GM21367 (cell line): ENCODE data around the gene CA11.

Experiments used
- ATAC-seq: cut with Tn5 transposase; IDR thresholded peaks from one replicate; pipeline ENCODE4 v1.9.1; 2021; ENCODE audit not compliant: unreplicated experiment

Gene CA11

GRCh38 chr19:48629599-48630295 is 16.2 kb downstream of the CA11 start:
- ATAC-seq: no peak

DNA sequence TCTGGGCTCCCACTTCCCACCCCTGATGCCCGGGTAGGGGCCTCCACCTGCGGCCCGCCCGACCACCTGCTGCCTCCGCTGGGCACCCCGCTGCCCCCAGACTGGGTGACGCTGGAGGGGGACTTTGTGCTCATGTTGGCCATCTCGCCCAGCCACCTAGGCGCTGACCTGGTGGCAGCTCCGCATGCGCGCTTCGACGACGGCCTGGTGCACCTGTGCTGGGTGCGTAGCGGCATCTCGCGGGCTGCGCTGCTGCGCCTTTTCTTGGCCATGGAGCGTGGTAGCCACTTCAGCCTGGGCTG is 16.7 kb downstream of the CA11 start:
- no peak for ATAC-seq

DNA sequence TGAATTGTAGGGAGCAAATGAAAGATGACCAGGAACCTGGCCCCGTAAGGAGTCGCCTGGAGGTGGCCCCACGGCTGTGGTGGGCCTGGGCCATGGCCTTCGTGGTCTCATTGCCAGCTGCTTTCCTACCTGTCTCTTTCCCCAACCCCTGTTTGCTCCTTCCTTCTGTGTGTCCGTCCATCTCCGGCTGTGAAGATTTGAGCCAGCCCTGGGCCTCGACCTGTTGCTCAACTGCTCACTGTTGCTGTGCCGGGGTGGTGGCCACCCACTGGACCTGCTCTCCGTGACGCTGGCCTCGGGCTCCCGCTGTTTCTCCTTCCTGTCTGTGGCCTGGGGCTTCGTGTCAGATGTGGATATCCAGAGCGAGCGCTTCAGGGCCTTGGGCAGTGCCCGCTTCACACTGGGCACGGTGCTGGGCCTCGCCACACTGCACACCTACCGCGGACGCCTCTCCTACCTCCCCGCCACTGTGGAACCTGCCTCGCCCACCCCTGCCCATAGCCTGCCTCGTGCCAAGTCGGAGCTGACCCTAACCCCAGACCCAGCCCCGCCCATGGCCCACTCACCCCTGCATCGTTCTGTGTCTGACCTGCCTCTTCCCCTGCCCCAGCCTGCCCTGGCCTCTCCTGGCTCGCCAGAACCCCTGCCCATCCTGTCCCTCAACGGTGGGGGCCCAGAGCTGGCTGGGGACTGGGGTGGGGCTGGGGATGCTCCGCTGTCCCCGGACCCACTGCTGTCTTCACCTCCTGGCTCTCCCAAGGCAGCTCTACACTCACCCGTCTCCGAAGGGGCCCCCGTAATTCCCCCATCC is 17.3 kb downstream of the CA11 start:
- ATAC-seq: no peak

GRCh38 chr19:48627865-48628314 is 18.1 kb downstream of the CA11 start:
- ATAC-seq: no peak

GRCh38 chr19:48627201-48627864 is 18.7 kb downstream of the CA11 start:
- ATAC-seq: no peak

DNA sequence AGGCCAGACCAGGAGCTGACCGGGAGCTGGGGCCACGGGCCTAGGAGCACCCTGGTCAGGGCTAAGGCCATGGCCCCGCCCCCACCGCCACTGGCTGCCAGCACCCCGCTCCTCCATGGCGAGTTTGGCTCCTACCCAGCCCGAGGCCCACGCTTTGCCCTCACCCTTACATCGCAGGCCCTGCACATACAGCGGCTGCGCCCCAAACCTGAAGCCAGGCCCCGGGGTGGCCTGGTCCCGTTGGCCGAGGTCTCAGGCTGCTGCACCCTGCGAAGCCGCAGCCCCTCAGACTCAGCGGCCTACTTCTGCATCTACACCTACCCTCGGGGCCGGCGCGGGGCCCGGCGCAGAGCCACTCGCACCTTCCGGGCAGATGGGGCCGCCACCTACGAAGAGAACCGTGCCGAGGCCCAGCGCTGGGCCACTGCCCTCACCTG is 20.1 kb downstream of the CA11 start:
- no peak for ATAC-seq

GRCh38 chr19:48624791-48625723 is 20.9 kb downstream of the CA11 start:
- ATAC-seq: no peak

DNA sequence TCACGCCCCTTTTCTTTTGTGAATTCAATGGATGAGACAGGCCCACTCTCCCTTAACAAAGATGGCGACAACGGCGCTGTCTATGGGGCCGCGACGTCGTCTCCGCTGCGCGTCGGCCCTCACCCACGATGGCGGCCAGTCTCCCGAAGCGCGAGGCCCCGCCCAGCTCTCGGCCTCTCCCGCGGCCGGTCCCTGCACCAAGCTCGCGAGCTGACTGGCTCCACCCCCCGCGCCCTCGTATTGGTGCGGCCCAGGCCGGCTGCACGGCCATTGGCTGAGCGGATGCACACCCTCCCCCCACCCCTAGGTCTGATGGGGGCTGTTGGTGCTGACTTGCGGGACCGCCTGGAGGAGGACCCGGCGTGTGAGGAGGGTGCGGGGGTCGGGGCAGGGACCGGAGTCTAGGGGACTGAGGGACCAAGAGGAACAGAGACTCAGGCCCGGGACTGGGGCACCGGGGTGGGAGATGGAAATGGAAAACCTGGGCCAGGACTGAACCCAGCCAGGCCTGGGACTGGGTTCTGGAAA is 21.9 kb downstream of the CA11 start:
- peak; percentile 42 for ATAC-seq

DNA sequence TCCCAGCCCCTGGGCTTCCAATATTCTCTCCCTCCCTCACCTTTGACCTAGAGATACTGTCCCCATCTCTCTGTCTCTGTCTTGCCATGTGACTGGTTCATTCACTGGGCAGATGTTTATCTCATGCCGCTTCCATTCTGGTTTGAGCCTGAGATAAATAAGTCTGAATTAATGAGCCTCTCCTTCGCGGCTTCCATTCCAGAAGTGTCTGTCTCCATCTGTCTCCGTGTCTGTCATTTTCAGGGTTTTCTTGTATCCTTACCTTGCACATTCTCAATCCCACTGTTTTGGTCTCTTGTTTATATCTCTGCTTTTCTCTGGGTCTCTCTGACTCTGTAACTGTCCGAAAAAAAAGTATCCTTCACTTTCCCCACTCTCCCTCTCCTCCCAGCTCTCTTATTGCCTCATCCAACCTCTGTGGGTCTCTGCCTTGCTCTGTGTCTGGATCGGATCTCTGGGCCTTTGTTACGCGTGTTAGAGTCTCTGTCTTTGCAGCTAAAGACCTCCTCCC is 22.4 kb downstream of the CA11 start:
- ATAC-seq: no peak

- ATAC-seq: peak; percentile 3
These were observed 26.0 kb downstream of the CA11 start for GRCh38 chr19:48619692-48620585.

DNA sequence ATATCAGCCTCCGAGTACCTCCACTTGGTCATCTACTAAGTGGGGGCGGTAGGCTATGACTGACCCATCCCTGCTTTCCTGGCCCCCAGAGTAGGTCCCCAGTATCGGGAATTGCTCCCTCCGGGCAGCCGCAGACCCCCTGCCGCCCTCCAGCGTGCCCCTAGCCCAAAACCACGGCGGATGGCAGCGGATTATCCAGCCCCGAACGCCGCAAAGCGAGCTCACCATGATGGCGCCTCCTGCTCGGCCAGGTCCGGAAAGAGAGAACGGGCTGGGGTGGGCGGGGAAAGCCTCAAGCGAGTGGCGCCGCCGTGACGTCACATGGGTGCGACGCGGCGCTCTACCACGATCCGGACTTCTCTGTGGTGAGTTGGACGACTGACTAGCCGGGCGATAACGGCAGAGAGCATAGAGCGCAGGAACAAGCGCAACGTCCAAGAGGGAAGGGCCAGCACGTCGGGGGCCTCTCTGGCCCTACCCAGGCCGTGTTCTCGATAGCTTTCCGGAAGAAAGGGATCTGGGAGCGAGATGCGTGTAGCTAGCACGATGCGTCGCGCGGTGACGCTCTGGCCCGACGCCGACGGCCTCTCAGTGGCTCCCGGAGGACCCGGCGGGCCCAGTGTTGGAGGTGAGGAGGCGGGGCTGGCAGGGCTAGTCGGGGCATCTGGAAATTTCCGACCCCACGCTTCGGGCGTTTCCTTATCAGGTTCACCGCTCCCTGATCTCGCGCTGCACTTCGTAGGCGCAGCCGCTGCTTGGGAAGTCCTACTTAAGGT is 26.9 kb downstream of the CA11 start, which contains the start of the genes RPL18 and SPHK2:
Gene RPL18 (minus strand): TSS at position 263 of the 776 bp plus-strand sequence. CDS start 35 bp downstream, at position 228.
Gene SPHK2 (plus strand): TSS at position 591 of the 776 bp plus-strand sequence. CDS start 1,009 bp downstream, outside the sequence.
- peak; percentile 70 for ATAC-seq

DNA sequence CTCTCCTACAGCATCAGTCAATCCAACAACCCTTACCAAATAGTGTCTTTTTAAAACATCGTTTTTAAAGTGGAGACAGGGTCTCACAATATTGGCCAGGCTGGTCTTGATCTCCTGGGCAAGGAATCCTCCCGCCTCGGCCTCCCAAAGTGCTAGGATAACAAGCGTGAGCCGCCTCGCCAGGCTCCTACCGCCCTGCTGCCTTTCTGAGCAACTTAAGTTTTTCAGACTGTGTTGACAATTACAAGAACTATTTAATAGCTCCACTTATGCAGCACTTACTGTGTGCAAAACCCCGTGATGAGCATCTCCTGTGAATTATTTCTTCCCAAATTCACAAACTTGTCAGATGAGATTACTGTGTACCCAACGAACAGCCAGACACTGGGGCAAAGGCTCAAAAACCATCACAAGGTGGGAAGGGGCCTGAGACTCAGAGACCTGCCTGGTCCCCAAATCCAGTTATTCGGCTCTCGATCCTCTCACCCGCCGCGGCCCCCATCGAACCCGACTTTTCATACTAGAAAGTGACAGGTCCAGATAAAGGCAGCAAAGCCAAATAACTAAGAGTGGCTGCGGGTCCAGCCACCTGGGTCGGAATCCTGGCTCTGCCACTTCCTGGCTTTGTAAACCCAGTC is 27.6 kb downstream of the CA11 start:
- ATAC-seq: no peak

- ATAC-seq: no peak
These were observed 28.6 kb downstream of the CA11 start for GRCh38 chr19:48617146-48617937.

GRCh38 chr19:48616491-48617056 is 29.4 kb downstream of the CA11 start:
- ATAC-seq: no peak

- no peak for ATAC-seq
These were observed 29.9 kb downstream of the CA11 start for GRCh38 chr19:48616041-48616436.

DNA sequence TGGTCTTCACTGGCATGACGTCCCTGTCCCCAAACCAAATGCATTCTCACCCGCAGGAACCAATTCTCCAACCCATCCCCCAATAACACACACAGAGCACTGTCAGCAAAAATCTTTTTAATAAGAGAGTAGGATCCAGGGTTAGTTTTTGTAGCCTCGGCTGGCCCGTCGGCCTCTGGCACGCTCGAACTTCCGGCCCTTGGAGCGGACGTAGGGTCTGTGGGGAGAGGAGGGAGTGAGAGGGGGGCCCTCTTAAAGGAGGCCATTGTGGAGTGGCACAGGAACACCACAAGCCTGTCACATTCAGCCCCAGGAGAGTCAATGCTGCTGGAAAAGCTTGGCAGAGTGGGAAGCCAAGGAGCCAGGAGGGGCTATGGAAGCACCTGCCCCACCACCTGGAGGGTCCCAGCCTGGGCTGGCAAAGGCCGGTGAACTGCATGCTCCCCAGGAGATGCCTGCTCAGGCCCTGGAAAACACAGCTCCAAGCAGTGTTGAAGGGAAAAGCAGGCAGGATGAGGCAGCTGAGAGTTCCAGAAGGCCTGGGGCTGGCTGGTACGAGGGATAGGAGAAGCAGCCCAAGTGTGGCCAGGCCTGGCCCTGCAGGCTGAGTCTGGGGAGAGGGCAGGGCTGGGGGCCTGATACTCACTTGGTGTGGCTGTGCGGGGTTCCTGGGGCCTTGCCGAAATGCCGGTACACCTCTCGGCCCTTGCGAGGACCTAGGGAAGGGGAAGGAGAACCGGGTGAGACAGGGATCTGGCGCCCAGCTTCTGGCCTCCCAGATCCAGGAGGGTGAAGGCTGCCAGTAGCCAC is 30.6 kb downstream of the CA11 start:
- ATAC-seq: no peak
